GM10248 (cell line): Measurements from ENCODE around the gene AKAP7.

Experiments
- CTCF ChIA-PET: fragments of 300-600 bp; sonication (Branson Sonifier 250); formaldehyde crosslinking; extraction: SDS; loops from one replicate; lab custom pipeline; 2021; ENCODE audit warnings: antibody characterized with exemption; lab: Yijun Ruan, JAX
- POLR2A ChIA-PET: fragments of 350-650 bp; sonication (Branson Sonifier 250); formaldehyde crosslinking; extraction: SDS; loops from one replicate; lab custom pipeline; 2020; ENCODE audit warnings: antibody characterized with exemption; lab: Yijun Ruan, JAX
- DNase-seq: peaks from one replicate; pipeline ENCODE4 v3.0.0; 2012; ENCODE audit errors: extremely low spot score
- TF ChIP-seq, protein P1 (sequence below): IDR thresholded peaks from 2 replicates; pipeline ENCODE4 v1.5.1; 2012; ENCODE audit warnings: mild to moderate bottlenecking, low read depth; ENCODE audit errors: extremely low read depth, missing control alignments, control extremely low read depth

The AKAP7 gene

DNA sequence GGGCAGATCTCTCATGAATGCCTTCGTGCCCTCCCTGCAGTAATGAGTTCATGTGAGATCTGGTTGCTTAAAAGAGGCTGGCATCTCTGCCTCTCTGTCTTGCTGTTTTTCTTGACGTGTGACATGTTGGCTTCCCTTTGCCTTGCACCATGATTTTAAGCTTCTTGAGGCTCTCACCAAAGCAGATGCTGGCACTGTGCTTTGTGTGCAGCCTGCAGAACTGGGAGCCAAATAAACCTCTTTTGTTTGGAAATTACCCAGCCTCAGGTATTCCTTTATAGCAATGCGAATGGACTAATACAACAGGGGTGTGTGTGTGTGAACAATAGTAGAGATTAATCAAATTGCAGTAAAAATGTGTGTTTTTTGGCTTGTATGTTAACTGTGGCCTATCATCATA, 8.1 kb downstream of the AKAP7 start:
- ChIA-PET CTCF (no interaction called here), POLR2A (no interaction called here)
- DNase-seq = no peak
- TF ChIP-seq, protein P1, sequence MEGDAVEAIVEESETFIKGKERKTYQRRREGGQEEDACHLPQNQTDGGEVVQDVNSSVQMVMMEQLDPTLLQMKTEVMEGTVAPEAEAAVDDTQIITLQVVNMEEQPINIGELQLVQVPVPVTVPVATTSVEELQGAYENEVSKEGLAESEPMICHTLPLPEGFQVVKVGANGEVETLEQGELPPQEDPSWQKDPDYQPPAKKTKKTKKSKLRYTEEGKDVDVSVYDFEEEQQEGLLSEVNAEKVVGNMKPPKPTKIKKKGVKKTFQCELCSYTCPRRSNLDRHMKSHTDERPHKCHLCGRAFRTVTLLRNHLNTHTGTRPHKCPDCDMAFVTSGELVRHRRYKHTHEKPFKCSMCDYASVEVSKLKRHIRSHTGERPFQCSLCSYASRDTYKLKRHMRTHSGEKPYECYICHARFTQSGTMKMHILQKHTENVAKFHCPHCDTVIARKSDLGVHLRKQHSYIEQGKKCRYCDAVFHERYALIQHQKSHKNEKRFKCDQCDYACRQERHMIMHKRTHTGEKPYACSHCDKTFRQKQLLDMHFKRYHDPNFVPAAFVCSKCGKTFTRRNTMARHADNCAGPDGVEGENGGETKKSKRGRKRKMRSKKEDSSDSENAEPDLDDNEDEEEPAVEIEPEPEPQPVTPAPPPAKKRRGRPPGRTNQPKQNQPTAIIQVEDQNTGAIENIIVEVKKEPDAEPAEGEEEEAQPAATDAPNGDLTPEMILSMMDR = no peak

DNA sequence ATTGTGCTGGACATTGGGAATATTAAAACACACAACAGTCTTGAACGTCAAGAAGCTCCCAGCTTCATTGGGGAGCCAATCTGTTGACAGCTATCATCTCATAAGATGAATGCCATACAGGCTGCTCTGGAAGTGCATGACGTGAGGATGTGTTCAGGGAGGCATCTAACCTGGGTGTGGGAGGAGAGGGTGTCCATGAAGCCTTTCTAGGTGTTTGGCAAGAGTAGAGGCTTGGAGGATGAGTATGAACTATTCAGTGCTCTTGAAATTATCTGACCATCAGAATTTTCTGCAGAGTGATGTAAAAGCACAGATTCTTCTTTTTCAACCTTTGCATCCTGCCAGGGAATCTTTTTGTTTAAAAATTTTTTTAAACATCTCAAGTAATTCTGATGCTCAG, 11.6 kb downstream of the AKAP7 start:
- POLR2A ChIA-PET = no interaction called here
- CTCF ChIA-PET = no interaction called here
- DNase-seq = no peak
- TF ChIP-seq, protein P1 = no peak

DNA sequence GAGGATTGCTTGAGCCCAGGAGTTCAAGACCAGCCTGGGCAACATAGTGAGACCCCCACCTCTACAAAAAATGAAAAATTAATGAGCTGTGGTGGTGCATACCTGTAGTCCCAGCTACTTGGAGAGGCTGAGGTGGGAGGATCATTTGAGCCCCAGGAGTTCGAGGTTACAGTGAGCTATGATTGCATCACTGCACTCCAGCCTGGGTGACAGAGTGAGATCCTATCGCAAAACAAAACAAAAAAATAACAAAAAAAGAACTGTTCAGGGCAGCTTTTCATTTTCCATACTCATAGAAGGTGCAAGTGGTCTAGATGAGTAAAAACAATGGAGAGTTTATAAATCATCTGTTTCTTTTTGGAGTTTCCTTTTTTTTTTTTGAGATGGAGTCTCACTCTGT, 21.1 kb downstream of the AKAP7 start:
- TF ChIP-seq, protein P1 = no peak
- DNase-seq = no peak
- CTCF ChIA-PET = interaction anchor here (1.2 to 2.7 kb wide), 2 partner anchors 12 to 39 kb away, joined by 4 to 12 read pairs; no protein-coding TSS in a partner anchor
- POLR2A ChIA-PET = no interaction called here

DNA sequence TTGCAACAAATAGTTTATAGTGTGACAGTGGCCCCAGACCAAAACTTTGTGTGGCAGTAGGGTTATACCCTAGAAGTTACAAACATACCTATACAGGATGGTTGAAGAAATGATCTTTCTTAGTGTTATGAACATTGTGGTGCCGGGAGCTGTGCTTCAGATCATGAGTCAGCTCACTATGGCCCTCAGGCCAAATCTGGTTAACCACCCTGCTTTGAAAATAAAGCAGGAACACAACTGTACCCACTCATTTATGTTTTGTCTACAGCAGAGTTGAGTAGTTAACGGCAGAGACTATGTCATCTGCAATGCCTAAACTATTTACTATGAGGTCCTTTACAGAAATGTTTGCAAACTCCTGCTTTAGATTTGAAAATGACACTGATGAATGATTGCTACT, 24.3 kb downstream of the AKAP7 start:
- no peak for DNase-seq
- ChIA-PET POLR2A (no interaction called here), CTCF (no interaction called here)
- TF ChIP-seq, protein P1 = no peak

DNA sequence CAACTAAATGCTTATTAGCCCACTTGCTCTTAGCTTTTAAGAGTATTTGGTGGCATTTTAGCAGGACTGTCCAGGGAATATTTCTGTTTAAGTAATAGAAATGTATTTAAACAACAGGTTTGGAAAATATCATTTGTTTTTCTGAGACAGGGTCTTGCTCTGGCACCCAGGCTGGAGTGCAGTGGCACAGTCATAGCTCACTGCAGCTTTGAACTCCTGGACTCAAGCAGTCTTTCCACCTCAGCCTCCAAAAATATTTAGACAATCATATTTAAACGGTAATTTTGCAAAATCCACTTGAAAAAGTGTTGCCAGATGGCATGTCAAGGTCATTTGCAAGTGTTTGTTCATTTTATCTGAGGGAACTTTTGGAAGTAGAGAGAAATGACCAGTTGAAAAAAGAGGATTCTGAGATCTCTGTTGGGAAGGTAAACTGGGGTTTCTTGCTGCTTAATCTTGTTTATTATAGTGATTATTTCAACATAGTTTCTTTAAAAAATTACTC, 25.0 kb downstream of the AKAP7 start:
- TF ChIP-seq, protein P1 = no peak
- ChIA-PET POLR2A (no interaction called here), CTCF (no interaction called here)
- no peak for DNase-seq

DNA sequence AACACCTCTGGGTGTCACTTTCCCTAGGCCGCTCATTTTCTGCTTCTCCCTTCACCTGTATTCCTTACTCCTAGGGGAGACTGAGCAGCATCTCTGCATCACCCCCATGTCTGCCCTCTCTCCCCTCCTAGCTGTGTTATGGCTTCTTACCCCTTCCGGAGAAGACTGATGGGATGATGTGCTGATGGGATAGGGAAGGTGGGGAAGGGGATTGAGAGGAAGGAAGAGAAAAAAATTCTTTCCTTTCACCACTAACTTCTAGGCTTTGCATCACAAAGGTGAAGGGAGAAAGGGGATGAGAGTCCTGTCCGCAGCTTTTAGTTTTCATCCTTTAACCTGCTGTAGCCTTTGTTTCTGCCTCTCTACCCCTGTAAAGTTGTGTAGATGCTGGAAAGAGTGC, 26.7 kb downstream of the AKAP7 start:
- CTCF ChIA-PET = interaction anchor here (1.0 to 1.4 kb wide), 2 partner anchors 22 to 371 kb away, joined by 3 read pairs; no protein-coding TSS in a partner anchor
- DNase-seq = no peak
- POLR2A ChIA-PET = no interaction called here
- TF ChIP-seq, protein P1 = no peak
